Activated T-helper 2 cell treated with anti-CD3 and anti-CD28 coated beads, Interferon-gamma antibody, Interleukin-2, Interleukin-4, amounts not matched to agents 10 μg/mL and 5 μg/mL and 100 μg/mL, durations not matched to agents 14 hours and 24 hours and 36 hours (primary cell): ENCODE results near the gene FOXO1. TPM values are rescaled to one million over a fixed set of nuclear protein-coding genes. Genes with fewer than 3 reads are reported as not detected.

Experiments
- DNase-seq: peaks from one replicate; pipeline ENCODE4 v3.0.0; 2021; ENCODE audit warnings: low spot score
- H3K27ac Mint-ChIP-seq: one replicate; pipeline ENCODE4 v1.8.0; 2021; ENCODE audit warnings: mixed read lengths
- H3K27me3 Mint-ChIP-seq: one replicate; pipeline ENCODE4 v1.8.0; 2021; ENCODE audit warnings: low read depth, mixed read lengths
- H3K36me3 Mint-ChIP-seq: one replicate; pipeline ENCODE4 v1.8.0; 2021; ENCODE audit warnings: low read depth, mixed read lengths
- H3K4me1 Mint-ChIP-seq: one replicate; pipeline ENCODE4 v1.8.0; 2021; ENCODE audit warnings: low read depth, mixed read lengths
- H3K4me3 Mint-ChIP-seq: one replicate; pipeline ENCODE4 v1.8.0; 2021; ENCODE audit warnings: low read depth, mild to moderate bottlenecking, moderate library complexity, mixed read lengths
- H3K9me3 Mint-ChIP-seq: one replicate; pipeline ENCODE4 v1.8.0; 2021; ENCODE audit warnings: mixed read lengths
- intact Hi-C: fragments of 100-400 bp; cut with micrococcal nuclease; formaldehyde crosslinking; loops from one replicate; pipeline ENCODE4 v1.15.1; 2023
- total RNA-seq: library from RNA; stranded (reverse); gene quantifications from 2 replicates; pipeline ENCODE4 v1.2.3, GENCODE V29; 2022

The FOXO1 gene
- total RNA-seq, 1 donor from 2014 or later = 38.3 TPM

DNA sequence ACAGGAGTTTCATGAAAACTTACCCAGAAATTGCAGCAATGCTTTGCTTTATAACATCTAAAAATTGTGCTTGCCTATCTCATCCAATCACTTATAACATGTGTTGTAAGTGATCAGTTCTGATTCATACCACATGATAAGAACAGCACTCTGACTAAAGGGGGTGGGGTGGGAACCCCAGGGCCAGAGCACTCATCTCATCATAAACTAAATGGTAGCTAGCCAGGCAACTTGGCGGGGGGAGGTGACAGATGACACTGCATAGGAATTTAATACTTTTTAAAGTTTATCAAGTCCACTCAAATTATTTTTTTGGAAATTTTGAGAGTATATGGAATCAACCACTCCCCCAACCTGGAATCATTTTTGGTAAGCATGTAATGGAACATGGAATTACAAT lies 42.1 kb downstream of the FOXO1 start:
- Mint-ChIP-seq H3K4me1 (peaks cover 58% of the 10 kb centered on the region), H3K9me3 (no peaks in the 10 kb centered on the region), H3K4me3 (no peak overlapping the region), H3K27me3 (no peaks in the 10 kb centered on the region), H3K27ac (no peak overlapping the region), H3K36me3 (peaks cover 44% of the 10 kb centered on the region)
- no peak for DNase-seq
- intact Hi-C loops = no loop called here

DNA sequence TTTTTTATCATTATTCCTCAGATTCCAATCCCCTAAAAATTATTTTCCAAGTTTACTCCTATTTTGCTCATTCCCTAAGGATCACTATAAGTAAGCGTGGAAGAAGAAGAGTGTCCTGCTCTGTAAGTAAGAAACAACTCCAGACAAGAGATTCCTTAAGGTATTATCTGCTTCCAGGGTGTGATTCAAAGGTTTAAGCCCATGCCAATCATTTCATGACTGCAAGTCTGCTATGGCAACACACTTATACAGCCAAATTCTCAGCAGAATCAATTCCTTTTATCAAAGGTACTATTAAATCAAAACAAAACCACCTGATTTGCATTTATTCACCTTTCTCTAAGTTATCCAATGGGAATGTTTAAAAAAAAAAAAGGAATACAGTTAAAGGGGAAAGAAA lies 43.7 kb downstream of the FOXO1 start:
- Mint-ChIP-seq H3K27ac (no peak overlapping the region), H3K36me3 (peaks cover 45% of the 10 kb centered on the region), H3K27me3 (no peaks in the 10 kb centered on the region), H3K9me3 (no peaks in the 10 kb centered on the region), H3K4me3 (no peak overlapping the region), H3K4me1 (peaks cover 64% of the 10 kb centered on the region)
- intact Hi-C loops = no loop called here
- DNase-seq = no peak

DNA sequence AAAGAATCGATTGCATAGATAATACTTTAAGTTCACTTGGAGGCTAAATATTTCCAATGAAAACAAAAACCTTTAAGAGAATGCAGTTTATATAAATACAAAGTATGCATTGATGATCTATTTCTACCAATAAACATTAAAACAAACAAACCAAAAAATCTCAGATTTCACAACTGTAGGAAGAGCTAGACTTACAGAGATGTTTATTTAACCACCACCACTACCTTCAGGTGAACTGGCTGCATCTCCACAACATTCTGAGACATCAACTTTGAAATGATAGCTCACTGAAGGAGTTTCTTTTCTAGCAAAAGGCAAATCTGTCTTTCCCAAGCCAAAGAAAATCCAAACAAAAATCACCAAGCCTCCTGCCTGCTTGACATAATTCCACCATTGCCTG lies 44.2 kb downstream of the FOXO1 start:
- no peaks in the 10 kb centered on the region for H3K9me3 Mint-ChIP-seq
- H3K4me3 Mint-ChIP-seq = no peak overlapping the region
- H3K4me1 Mint-ChIP-seq = peaks cover 66% of the 10 kb centered on the region
- no peak overlapping the region for H3K27ac Mint-ChIP-seq
- H3K27me3 Mint-ChIP-seq = no peaks in the 10 kb centered on the region
- DNase-seq = no peak
- H3K36me3 Mint-ChIP-seq = peaks cover 44% of the 10 kb centered on the region
- intact Hi-C loops = no loop called here

DNA sequence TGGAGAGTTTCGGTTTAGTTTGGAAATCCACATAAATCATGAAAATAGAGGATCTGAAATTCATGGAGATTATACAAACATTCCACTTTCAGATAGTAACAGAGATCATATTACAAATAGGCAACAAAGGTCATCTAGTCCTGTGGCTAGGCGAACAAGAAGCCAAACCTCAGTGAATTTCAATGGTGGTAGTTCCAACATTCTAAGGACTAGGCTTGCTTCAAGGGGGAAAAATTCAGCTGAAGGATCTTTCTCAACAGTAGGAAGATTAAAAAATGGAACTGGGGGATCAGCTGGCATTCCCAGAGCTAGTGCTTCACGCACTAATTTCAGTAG lies 47.0 kb downstream of the FOXO1 start:
- peak overlapping the region; percentile 52 for H3K27ac Mint-ChIP-seq
- H3K27me3 Mint-ChIP-seq = no peaks in the 10 kb centered on the region
- DNase-seq = no peak
- H3K36me3 Mint-ChIP-seq = peaks cover 50% of the 10 kb centered on the region
- intact Hi-C loops = no loop called here
- H3K4me1 Mint-ChIP-seq = peaks cover 70% of the 10 kb centered on the region
- no peak overlapping the region for H3K4me3 Mint-ChIP-seq
- no peaks in the 10 kb centered on the region for H3K9me3 Mint-ChIP-seq

DNA sequence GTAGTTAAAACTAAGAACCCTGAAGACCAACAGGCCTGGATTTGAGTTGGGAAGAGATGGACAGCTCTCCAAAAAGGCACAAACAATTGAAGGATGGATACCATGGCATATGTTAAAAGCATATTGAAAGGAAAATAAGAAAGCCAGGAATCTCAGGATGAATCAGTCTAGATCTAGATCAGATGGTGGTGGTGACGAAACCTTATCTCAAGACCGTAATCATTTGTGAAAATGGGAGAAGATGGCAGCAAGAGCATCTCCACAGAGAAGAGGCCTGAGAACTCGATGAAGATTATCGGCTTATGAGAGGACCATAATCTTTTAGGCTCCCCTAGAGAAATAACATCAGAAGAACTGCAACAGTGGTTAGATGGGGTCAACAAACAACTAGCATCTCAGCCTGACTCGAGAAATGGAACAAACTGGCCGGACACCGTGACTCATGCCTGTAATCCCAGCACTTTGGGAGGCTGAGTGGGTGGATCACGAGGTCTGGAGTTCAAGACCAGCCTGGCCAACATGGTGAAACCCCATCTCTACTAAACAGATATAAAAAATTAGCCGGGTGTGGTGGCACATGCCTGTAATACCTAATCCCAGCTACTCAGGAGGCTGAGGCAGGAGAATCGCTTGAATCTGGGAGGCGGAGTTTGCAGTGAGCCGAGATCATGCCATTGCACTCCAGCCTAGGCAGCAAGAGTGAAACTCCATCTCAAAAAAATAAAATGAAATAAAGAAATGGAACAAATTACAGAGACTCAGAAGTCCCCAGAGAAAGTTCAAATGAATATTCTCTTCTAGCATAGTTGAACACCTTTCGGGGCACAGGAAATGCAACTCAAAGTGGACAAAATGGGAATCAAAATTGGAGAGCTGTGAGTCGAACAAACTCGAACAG lies 47.6 kb downstream of the FOXO1 start:
- Mint-ChIP-seq H3K4me1 (peaks cover 71% of the 10 kb centered on the region), H3K9me3 (no peaks in the 10 kb centered on the region), H3K27me3 (no peaks in the 10 kb centered on the region), H3K36me3 (peaks cover 47% of the 10 kb centered on the region), H3K4me3 (no peak overlapping the region), H3K27ac (peak overlapping the region; percentile 52)
- no peak for DNase-seq
- intact Hi-C loops = no loop called here

DNA sequence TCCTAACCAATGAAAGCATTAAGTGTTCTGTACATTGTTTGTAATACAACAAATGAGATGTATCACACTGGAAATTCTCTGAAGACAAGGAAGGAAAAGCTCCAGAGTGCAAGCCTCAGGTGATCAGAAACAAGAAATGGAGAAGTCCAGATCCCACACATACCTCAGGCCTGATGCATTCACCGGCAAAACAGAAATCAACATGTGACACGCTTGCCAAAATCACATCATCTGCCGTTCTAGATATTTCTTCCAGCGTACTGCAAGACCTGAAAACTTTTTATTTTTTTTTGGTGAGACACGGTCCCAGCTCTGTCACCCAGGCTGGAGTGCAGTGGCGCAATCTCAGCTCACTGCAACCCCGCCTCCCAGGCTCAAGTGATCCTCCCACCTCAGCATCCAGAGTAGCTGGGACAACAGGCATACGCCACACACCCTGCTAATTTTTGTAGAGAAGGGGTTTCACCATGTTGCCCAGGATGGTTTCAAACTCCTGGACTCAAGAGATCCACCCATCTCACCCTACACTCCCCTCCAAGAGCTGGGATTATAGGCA lies 48.6 kb downstream of the FOXO1 start:
- Mint-ChIP-seq H3K27ac (no peak overlapping the region), H3K4me1 (peaks cover 77% of the 10 kb centered on the region), H3K4me3 (no peak overlapping the region), H3K27me3 (no peaks in the 10 kb centered on the region), H3K36me3 (peaks cover 48% of the 10 kb centered on the region), H3K9me3 (no peaks in the 10 kb centered on the region)
- DNase-seq = no peak
- intact Hi-C loops = no loop called here

DNA sequence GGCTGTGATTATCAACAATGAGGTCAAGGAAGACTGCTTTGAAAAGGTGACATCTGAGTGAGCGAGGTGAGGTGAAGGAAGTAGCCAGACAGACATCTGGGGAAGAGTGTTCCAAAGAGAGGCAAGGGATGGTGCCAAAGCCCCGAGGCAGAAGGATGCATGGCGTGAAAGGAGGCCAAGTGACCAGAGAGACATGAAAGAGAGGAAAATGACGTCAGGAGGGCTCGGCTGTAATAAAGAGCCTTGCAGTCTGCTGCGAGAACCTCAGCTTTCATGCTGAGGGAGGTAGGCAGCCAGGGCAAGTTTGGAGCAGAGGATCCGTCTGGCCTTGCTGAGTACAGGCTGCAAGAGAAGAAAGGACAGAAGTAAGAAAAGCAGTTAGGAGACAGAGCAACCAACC lies 50.8 kb downstream of the FOXO1 start:
- H3K27me3 Mint-ChIP-seq = no peaks in the 10 kb centered on the region
- H3K9me3 Mint-ChIP-seq = no peaks in the 10 kb centered on the region
- H3K4me3 Mint-ChIP-seq = no peak overlapping the region
- peak overlapping the region; percentile 30 for H3K27ac Mint-ChIP-seq
- H3K4me1 Mint-ChIP-seq = peaks cover 83% of the 10 kb centered on the region
- peaks cover 54% of the 10 kb centered on the region for H3K36me3 Mint-ChIP-seq
- intact Hi-C loops = no loop called here
- DNase-seq = no peak

DNA sequence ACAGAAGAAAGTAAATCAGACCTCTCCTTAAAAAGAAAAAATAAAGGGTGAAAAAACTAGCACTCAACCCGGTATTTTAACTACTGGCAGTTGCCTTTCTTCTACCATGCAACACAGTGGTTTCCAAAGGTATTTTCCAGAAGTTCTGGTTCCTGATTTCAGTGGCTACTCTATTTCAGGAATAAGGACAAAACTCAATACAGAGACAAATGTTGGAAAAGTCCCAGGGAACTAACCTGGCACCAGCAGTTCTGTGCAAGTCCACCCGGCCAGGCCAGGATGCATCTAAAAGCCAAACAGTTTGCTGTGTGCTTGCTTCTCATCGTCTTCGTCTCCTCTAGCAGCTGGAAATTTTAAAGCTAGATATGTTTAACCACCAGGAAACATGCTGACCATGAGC lies 52.5 kb downstream of the FOXO1 start:
- peaks cover 70% of the 10 kb centered on the region for H3K4me1 Mint-ChIP-seq
- intact Hi-C loops = loop anchor here (1.0 to 5.0 kb wide), 7 partner anchors 13 to 512 kb away; no protein-coding TSS in a partner anchor
- peak overlapping the region; percentile 95 for H3K27ac Mint-ChIP-seq
- no peak for DNase-seq
- H3K36me3 Mint-ChIP-seq = peaks cover 47% of the 10 kb centered on the region
- H3K27me3 Mint-ChIP-seq = no peaks in the 10 kb centered on the region
- no peaks in the 10 kb centered on the region for H3K9me3 Mint-ChIP-seq
- peak overlapping the region; percentile 80 for H3K4me3 Mint-ChIP-seq

DNA sequence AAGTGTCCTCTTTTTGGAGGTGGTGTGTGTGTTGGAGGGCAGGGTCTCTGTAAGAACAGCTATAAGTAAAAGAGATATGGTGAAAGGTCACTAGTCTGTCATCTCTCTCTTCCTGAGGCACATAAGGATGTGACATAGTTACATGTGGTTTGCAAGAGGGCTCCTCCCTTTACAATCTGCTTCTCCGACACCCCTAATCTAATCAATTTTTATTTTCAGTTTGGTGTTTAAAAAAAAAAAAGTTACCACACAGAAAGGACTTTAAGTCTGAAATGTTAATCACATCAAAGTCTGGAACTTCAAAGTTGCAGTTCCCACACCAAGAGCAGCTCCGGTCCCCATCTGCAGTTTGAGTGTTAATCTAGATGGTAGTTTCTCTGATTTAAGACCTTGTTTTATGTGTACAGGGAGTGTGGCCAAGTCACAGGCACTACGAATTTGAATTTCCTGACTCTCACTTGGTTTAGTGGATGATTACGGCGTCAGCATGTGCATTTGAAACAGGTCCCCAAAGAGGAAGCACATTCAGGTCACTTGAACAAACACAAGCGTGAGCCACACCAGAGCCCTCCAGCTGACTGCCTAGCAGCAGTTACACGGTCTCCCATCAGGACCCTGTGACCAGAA lies 53.1 kb downstream of the FOXO1 start:
- peaks cover 64% of the 10 kb centered on the region for H3K4me1 Mint-ChIP-seq
- intact Hi-C loops = loop anchor here (1.0 to 5.0 kb wide), 7 partner anchors 13 to 511 kb away; no protein-coding TSS in a partner anchor
- peak; percentile 55 for DNase-seq
- H3K27me3 Mint-ChIP-seq = no peaks in the 10 kb centered on the region
- peak overlapping the region; percentile 80 for H3K4me3 Mint-ChIP-seq
- H3K36me3 Mint-ChIP-seq = peaks cover 47% of the 10 kb centered on the region
- H3K27ac Mint-ChIP-seq = peak overlapping the region; percentile 95
- H3K9me3 Mint-ChIP-seq = no peaks in the 10 kb centered on the region

DNA sequence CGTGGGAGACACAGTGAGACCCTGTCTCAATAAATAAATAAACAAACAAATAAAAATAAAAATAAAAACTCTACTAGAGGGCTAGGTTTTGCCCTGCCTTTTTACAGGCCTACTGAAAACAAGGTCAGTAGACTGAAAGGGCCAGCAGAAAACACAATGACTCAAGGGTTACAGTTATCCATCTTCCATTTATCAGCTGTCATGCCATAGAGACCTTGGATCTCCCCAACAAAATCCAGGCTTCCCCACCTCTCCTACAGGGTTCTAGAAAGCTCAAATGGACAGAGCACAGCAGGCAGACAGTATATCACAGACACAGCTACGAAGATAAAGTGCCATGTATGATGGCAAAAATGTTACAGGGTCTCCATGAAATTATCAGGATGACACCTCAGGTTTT lies 54.4 kb downstream of the FOXO1 start:
- no peaks in the 10 kb centered on the region for H3K27me3 Mint-ChIP-seq
- H3K36me3 Mint-ChIP-seq = peaks cover 54% of the 10 kb centered on the region
- peak overlapping the region; percentile 95 for H3K27ac Mint-ChIP-seq
- intact Hi-C loops = loop anchor here (2.0 to 5.0 kb wide), 4 partner anchors 13 to 390 kb away; no protein-coding TSS in a partner anchor
- peaks cover 66% of the 10 kb centered on the region for H3K4me1 Mint-ChIP-seq
- H3K9me3 Mint-ChIP-seq = peaks cover 3% of the 10 kb centered on the region
- peak overlapping the region; percentile 80 for H3K4me3 Mint-ChIP-seq
- DNase-seq = no peak

DNA sequence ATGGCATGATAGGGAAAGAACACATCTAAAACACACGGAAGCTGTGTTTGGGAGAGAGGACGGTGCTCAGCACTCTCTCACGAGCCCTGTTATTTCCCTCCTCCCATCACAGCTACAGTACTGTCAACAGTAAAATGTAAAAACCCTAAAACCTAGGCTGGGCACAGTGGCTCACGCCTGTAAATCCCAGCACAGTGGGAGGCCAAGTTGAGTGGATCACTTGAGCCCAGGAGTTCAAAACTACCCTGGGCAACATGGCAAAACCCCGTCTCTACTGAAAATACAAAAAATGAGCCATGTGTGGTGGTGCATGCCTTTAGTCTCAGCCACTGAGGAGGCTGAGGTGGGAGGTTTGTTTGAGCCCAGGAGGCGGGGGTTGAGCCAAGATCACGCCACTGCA lies 54.8 kb downstream of the FOXO1 start:
- intact Hi-C loops = loop anchor here (2.0 to 5.0 kb wide), 4 partner anchors 13 to 389 kb away; no protein-coding TSS in a partner anchor
- H3K4me3 Mint-ChIP-seq = no peak overlapping the region
- H3K27ac Mint-ChIP-seq = peak overlapping the region; percentile 61
- no peaks in the 10 kb centered on the region for H3K27me3 Mint-ChIP-seq
- DNase-seq = no peak
- peaks cover 3% of the 10 kb centered on the region for H3K9me3 Mint-ChIP-seq
- peaks cover 57% of the 10 kb centered on the region for H3K36me3 Mint-ChIP-seq
- peaks cover 70% of the 10 kb centered on the region for H3K4me1 Mint-ChIP-seq

DNA sequence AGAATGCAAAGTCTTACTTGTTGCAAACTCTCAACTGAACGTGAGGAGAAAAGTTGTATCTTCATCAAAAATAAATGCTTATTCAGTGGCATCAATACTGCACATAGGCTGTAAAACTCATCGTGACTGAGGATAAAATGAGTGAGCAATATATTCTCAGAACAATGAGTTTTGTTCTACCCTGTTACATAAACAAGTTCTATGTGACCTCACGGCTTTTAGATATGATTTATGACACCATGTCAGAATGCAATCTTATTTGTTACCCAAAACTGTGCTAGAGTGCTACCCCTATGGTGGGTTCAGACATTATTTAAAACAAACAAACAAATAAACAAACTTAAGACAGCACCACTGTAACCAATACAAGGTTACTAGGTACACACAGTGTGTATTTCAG lies 55.4 kb downstream of the FOXO1 start:
- Mint-ChIP-seq H3K4me1 (peaks cover 67% of the 10 kb centered on the region), H3K27ac (peak overlapping the region; percentile 35), H3K9me3 (peaks cover 3% of the 10 kb centered on the region), H3K4me3 (no peak overlapping the region), H3K36me3 (peaks cover 53% of the 10 kb centered on the region), H3K27me3 (no peaks in the 10 kb centered on the region)
- intact Hi-C loops = loop anchor here (5.0 kb wide), 1 partner anchor 389 kb away; no protein-coding TSS in a partner anchor
- no peak for DNase-seq
